Hepatic stellate cell (primary cell): ENCODE results near the gene SAFB.
"Not testable (repeated sequence)": the region's sequence is repeated elsewhere in the genome, so short reads cannot be mapped to it uniquely, and the experiment has no call there.

Experiments used
- DNase-seq: peaks from one replicate; pipeline ENCODE4 v3.0.0; 2011; ENCODE audit warnings: low spot score

SAFB gene

DNA sequence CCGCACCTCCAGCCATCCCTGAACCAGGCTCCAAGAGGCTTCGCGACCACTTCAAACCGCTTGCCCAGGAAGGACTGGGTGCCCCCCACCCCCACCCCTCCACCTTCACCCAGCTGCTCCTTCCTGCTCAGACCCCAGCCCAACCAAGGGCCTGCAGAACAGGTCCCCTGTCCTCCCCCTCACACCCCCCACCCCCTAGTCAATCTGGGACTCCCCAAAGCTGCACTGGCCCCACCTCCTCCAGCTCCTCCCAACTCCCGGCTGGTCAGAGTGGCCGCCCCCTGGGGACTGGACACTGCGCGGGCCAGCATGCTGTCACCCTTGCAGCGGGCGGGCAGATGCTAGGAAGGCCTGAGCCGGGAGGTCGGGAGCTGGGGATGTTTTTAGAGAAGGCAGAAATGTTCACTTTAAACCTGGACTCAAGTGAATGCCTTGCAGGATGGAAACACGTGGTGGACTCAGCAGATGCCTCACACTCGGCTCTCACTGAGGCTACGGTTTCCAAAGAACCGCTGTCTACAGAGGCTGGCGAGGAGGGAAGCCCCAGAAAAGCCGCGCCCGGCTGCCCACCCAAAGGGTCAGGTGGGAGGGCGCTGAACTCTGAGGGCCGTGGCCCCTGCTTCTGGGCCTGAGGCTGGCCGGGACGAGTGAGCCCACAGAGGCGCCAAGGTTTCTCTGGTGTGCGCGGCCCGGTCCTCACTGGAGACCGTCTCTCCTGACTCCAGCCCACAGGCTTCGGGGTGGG lies 75.2 kb downstream of the SAFB start:
- DNase-seq: no peak

DNA sequence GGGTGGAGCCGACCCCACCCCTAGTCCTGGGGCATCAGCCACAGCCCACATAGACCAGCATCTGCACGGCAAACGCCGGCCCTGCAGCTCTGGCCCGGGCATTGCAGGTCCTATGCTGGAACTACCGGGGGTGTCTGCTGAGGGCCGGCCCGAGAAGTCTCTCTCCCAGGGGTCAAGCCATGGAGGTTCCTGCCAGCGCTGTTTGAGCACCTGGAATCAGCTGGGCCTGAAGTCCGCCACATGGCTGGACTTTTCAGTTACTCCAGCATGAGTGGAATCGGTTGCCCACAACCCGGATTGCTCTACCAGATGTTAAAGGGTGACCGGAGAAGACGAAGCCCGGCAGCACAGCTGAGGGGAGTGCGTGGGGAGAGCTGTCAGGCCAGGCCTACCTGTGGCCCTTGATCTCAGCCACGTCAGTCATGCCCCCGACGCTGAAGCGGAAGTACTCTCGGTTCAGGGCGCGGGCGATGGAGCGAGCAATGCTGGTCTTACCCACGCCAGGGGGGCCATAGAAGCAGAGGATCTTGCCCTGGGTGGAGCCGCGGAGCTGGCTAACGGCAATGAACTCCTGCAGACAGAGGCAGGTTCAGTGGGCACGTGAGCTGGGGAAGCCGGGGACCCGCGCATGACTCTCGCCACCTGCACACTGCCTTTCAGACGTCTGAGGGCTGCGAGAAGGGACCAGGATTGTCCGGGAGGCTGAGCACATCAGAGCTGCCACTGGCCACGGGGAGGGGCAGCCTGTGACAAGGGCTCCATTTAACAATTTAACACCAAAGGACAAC lies 75.9 kb downstream of the SAFB start:
- DNase-seq: no peak

- no peak for DNase-seq
Observed at GRCh38 chr19:5700455-5701092, 77.7 kb downstream of the SAFB start.

- DNase-seq: not testable (repeated sequence)
Observed at GRCh38 chr19:5702053-5702410, 79.1 kb downstream of the SAFB start.

GRCh38 chr19:5703819-5704818 lies 81.2 kb downstream of the SAFB start:
- DNase-seq: no peak

DNA sequence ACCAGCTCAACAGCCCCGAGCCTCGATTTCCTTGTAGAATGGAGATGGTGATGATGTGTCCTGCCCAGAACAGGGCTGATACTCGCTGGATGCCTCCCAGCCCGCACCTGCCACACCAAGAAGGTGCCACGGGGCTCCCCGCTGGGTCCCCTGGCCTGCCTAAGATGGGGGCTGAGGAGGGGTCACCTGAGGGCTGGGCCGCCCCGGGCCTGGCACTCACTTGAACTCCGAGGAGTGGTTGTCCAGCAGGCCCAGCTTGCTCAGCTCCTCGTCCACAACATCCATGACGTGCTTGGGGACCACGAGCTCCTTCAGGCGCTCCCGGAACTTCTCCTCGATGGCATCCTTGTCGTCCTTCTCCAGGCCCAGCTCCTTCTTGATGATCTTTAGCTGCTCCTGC lies 82.7 kb downstream of the SAFB start:
- no peak for DNase-seq

DNA sequence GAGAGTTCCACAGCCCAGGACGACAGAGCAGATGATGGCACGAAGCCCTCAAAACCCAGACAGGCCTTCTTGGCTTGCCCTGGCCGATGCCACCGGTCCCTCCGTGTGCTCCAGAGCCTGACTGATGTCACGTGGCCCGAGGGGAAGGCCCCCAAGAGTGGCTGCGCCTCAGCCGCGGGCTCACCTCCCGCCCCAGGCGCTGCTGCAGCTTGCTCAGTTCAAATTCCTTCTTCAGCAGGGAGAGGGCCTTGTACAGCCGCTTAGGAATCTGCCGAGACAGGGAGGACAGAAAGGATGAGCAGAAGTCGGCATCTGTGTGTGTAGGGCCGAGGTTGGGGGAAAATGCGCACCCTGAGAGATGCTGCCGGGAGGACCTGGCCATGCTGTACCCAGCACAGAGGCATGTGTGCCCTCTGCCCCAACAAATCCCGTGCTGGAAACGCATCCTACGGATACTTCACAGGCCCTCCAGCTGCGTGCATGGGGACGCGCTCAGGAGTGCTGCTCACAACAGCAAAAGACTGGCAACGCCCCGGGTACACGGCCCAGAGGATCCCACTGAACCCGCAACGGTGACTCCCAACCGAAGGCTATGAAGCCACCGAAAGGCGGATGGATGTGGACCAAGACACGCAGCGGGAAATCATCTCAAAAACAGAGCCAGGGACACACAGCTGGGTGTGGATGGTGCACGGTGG lies 84.1 kb downstream of the SAFB start:
- DNase-seq: no peak

GRCh38 chr19:5707576-5708575 lies 85.0 kb downstream of the SAFB start:
- DNase-seq: no peak

GRCh38 chr19:5711025-5711424 lies 88.1 kb downstream of the SAFB start:
- no peak for DNase-seq

GRCh38 chr19:5711713-5712161 lies 88.9 kb downstream of the SAFB start:
- no peak for DNase-seq

- DNase-seq: no peak
Observed at GRCh38 chr19:5713228-5713627, 90.3 kb downstream of the SAFB start.

DNA sequence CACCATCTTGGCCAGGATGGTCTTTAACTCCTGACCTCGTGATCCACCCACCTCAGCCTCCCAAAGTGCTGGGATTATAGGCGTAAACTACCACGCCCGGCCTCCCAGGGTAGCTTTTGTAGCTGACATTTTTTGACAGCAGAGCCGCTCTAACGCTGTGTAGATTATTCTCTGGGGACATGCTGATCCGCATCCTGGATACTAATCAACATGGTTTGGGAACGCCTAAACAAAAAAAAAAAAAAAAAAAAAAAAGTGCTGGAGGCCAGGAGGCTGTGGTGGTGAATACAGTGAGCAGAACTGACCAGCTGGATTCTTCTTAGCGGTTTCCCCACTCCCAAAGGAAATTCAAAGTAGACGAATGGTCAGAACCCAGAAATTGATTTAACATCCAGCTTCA lies 91.9 kb downstream of the SAFB start:
- no peak for DNase-seq

GRCh38 chr19:5717215-5717935 lies 94.5 kb downstream of the SAFB start:
- no peak for DNase-seq
